ENCODE measurements around the gene PPP6R2.

DNA sequence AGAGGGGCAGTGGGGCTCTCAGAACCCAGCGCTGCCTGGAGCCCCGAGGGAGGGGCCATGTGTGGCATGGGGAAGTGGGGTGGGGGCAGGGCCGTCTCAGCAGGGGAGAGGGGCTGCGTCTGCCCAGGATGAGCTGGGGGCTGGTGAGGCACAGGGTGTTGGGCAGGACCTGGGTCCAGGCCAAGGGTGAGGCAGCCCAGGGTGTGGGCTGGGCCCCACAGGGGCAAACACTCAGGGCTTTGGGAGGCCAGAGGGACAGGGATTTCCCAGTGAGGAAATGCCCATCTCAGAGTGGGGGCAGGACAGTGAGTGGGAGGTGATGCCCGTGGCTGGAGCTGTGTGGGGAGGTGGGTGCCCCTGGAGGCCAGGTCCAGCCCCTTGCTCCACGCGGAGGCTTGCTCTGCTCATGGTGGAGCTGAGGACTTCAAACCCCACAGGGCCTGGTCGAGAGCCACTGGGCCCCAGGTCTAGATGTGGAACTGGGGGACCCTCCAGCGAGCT is 41.0 kb upstream of the PPP6R2 start:
- TF ChIP-seq POLR2AphosphoS5 (IDR thresholded peaks at IDR 0.05; ENCODE audit: low read depth, low read length): no peak
- no peak for TF ChIP-seq SIN3A (IDR thresholded peaks at IDR 0.05; ENCODE audit: borderline replicate concordance, insufficient read depth, low read length)

All from PFSK-1 (cell line).